ENCODE results near the gene ARL16.

ARL16 gene

GRCh38 chr17:81712468-81713003 lies 28.9 kb upstream of the ARL16 start:
- DNase-seq (ENCODE audit: low read depth), result no peak

GRCh38 chr17:81711814-81712467 lies 28.3 kb upstream of the ARL16 start, which contains the start of gene SLC25A10:
SLC25A10 (plus strand) TSS chr17:81712284; CDS start chr17:81712427, 143 bp downstream.
- peak; percentile 32 for DNase-seq (ENCODE audit: low read depth)

- no peak for DNase-seq (ENCODE audit: low read depth)
Measured at GRCh38 chr17:81710514-81711308, 27.1 kb upstream of the ARL16 start.

- no peak for DNase-seq (ENCODE audit: low read depth)
Measured at GRCh38 chr17:81708739-81709185, 25.2 kb upstream of the ARL16 start.

- DNase-seq (ENCODE audit: low read depth), result no peak
Measured at GRCh38 chr17:81707725-81708646, 24.4 kb upstream of the ARL16 start.

- DNase-seq (ENCODE audit: low read depth), result no peak
Measured at GRCh38 chr17:81706757-81707624, 23.4 kb upstream of the ARL16 start.

GRCh38 chr17:81706232-81706611 lies 22.6 kb upstream of the ARL16 start:
- no peak for DNase-seq (ENCODE audit: low read depth)

GRCh38 chr17:81705518-81706231 lies 22.1 kb upstream of the ARL16 start:
- no peak for DNase-seq (ENCODE audit: low read depth)

- no peak for DNase-seq (ENCODE audit: low read depth)
Measured at GRCh38 chr17:81703747-81704654, 20.4 kb upstream of the ARL16 start.

GRCh38 chr17:81702934-81703746 lies 19.5 kb upstream of the ARL16 start, which contains the start of gene MRPL12:
MRPL12 (plus strand) TSS chr17:81703367; CDS start chr17:81703502, 135 bp downstream.
- DNase-seq (ENCODE audit: low read depth), result peak; percentile 80

GRCh38 chr17:81701288-81702071 lies 17.9 kb upstream of the ARL16 start:
- no peak for DNase-seq (ENCODE audit: low read depth)

- no peak for DNase-seq (ENCODE audit: low read depth)
Measured at GRCh38 chr17:81700353-81701287, 17.0 kb upstream of the ARL16 start.

GRCh38 chr17:81697261-81698044 lies 13.9 kb upstream of the ARL16 start:
- DNase-seq (ENCODE audit: low read depth), result no peak

- no peak for DNase-seq (ENCODE audit: low read depth)
Measured at GRCh38 chr17:81696218-81696941, 12.8 kb upstream of the ARL16 start.

- DNase-seq (ENCODE audit: low read depth), result no peak
Measured at GRCh38 chr17:81695801-81696200, 12.2 kb upstream of the ARL16 start.
